A549 (cell line): ENCODE measurements around the gene ABCC1. TPM values are rescaled to one million over a fixed set of nuclear protein-coding genes. Genes with fewer than 3 reads are reported as not detected.
"Not testable (repeated sequence)": the region's sequence is repeated elsewhere in the genome, so short reads cannot be mapped to it uniquely, and the experiment has no call there.

Experiments
- ATAC-seq, 2 experiments: fragments of 200-7000 bp in 1 of 2; fragments of >200 bp in 1 of 2; cut with Nextera tagmentation in 1 of 2; cut with Tn5 transposase in 1 of 2; 3 replicates each; pipeline versions ENCODE4 v1.8.0 to v1.9.1; 2018 to 2020; ENCODE audit warnings: mild to moderate bottlenecking in 1 of 2, moderate library complexity in 1 of 2
- CTCF ChIA-PET: fragments of 300-600 bp; sonication (Branson Sonifier 250); formaldehyde crosslinking; extraction: SDS; loops from one replicate; lab custom pipeline; 2021; ENCODE audit warnings: antibody characterized with exemption, inconsistent platforms; lab: Yijun Ruan, JAX
- POLR2A ChIA-PET: fragments of 350-600 bp; formaldehyde crosslinking; extraction: SDS; loops from one replicate; lab custom pipeline; 2021; ENCODE audit warnings: antibody characterized with exemption, inconsistent platforms; lab: Yijun Ruan, JAX
- DNase-seq, 2 experiments: peaks; one replicate each; pipeline versions ENCODE4 v3.0.0 to v3.0.0-alpha.2; 2011 to 2016; ENCODE audit warnings: low read depth in 1 of 2, low spot score in 1 of 2
- FAIRE-seq: peaks from 2 replicates; lab custom pipeline; 2011; peaks lifted over from hg19 to GRCh38; lab: Jason Lieb, UNC
- H3K27ac ChIP-seq, 2 experiments: fragments of >200 bp; sonication (Bioruptor Twin); formaldehyde crosslinking; 3 replicates each; pipeline ENCODE4 v1.5.1; 2016 to 2017
- H3K4me1 ChIP-seq: fragments of >200 bp; sonication (Bioruptor Twin); formaldehyde crosslinking; 3 replicates; pipeline ENCODE4 v1.6.1; 2016
- H3K4me2 ChIP-seq: fragments of >200 bp; sonication (Bioruptor Twin); formaldehyde crosslinking; 3 replicates; pipeline ENCODE4 v1.6.1; 2016
- H3K4me3 ChIP-seq: fragments of >200 bp; sonication (Bioruptor Twin); formaldehyde crosslinking; 3 replicates; pipeline ENCODE4 v1.5.1; 2016
- H3K9me3 ChIP-seq: fragments of >200 bp; sonication (Bioruptor Twin); formaldehyde crosslinking; 3 replicates; pipeline ENCODE4 v1.6.1; 2016
- ATOH8 ChIP-seq: fragments of 250-450 bp; sonication (Bioruptor Pico); IDR thresholded peaks from 2 replicates; pipeline ENCODE4 v1.5.0; 2020; ENCODE audit warnings: low read depth, mild to moderate bottlenecking, moderate library complexity
- CHD2 ChIP-seq: fragments of 150-350 bp; IDR thresholded peaks from 2 replicates; pipeline ENCODE4 v1.6.1; 2014; ENCODE audit warnings: low read length; ENCODE audit not compliant: partially characterized antibody
- EP300 ChIP-seq, 2 experiments: fragments of >200 bp; sonication (Bioruptor Twin); formaldehyde crosslinking; IDR thresholded peaks; 2 replicates in 1 of 2; 3 replicates in 1 of 2; pipeline ENCODE4 v1.6.1; 2016 to 2017
- FOSL2 ChIP-seq, 2 experiments: fragments of 450-650 bp in 1 of 2; fragments of >200 bp in 1 of 2; sonication (Bioruptor Twin) in 1 of 2; formaldehyde crosslinking; IDR thresholded peaks; 2 replicates each; pipeline versions ENCODE4 v1.5.0 to v1.6.1; 2016 to 2020; ENCODE audit warnings: mild to moderate bottlenecking in 1 of 2, moderate library complexity in 1 of 2
- HOXB5 ChIP-seq: fragments of 250-450 bp; sonication (Bioruptor Pico); IDR thresholded peaks from 2 replicates; pipeline ENCODE4 v1.5.0; 2020; ENCODE audit warnings: mild to moderate bottlenecking, moderate library complexity
- JUNB ChIP-seq: fragments of >200 bp; sonication (Bioruptor Twin); formaldehyde crosslinking; IDR thresholded peaks from 2 replicates; pipeline ENCODE4 v1.6.1; 2016
- KDM1A ChIP-seq: fragments of 200-600 bp; sonication (generic); IDR thresholded peaks from 2 replicates; pipeline ENCODE4 v1.6.1; 2016; ENCODE audit warnings: low read depth, mild to moderate bottlenecking
- MYC ChIP-seq: IDR thresholded peaks from 2 replicates; pipeline ENCODE4 v1.6.1; 2012; ENCODE audit warnings: mild to moderate bottlenecking, inconsistent platforms, low read length, improper control_type of control experiment, borderline replicate concordance
- NPAS2 ChIP-seq: fragments of 250-450 bp; sonication (Bioruptor Pico); IDR thresholded peaks from 2 replicates; pipeline ENCODE4 v1.8.0; 2022; ENCODE audit warnings: mild to moderate bottlenecking, moderate library complexity, borderline replicate concordance
- PBX3 ChIP-seq: IDR thresholded peaks from 2 replicates; pipeline ENCODE4 v1.6.1; 2012
- POLR2A ChIP-seq: IDR thresholded peaks from 2 replicates; pipeline ENCODE4 v1.6.1; 2012; ENCODE audit warnings: mild to moderate bottlenecking, low read length
- RAD21 ChIP-seq, 2 experiments: fragments of >200 bp in 1 of 2; sonication (Bioruptor Twin) in 1 of 2; formaldehyde crosslinking in 1 of 2; IDR thresholded peaks in 1 of 2; conservative IDR thresholded peaks in 1 of 2; 2 replicates in 1 of 2; 3 replicates in 1 of 2; pipeline ENCODE4 v1.6.1; 2012 to 2018; ENCODE audit warnings: inconsistent platforms in 1 of 2
- RCOR1 ChIP-seq: fragments of 150-350 bp; IDR thresholded peaks from 2 replicates; pipeline ENCODE4 v1.6.1; 2014; ENCODE audit warnings: antibody characterized with exemption, low read length, low read depth
- REST ChIP-seq: fragments of 200-600 bp; sonication (generic); IDR thresholded peaks from 2 replicates; pipeline ENCODE4 v1.6.1; 2016; ENCODE audit warnings: antibody characterized with exemption, mild to moderate bottlenecking, moderate library complexity
- RFX5 ChIP-seq: fragments of 450-650 bp; IDR thresholded peaks from 2 replicates; pipeline ENCODE4 v1.7.1; 2014; ENCODE audit warnings: antibody characterized with exemption, mild to moderate bottlenecking, moderate library complexity
- RNF2 ChIP-seq: fragments of 200-600 bp; sonication (generic); IDR thresholded peaks from 2 replicates; pipeline ENCODE4 v1.6.1; 2016; ENCODE audit warnings: low read depth, mild to moderate bottlenecking, antibody characterized with exemption, moderate library complexity, borderline replicate concordance
- SREBF2 ChIP-seq: fragments of 450-650 bp; IDR thresholded peaks from 2 replicates; pipeline ENCODE4 v1.6.1; 2014; ENCODE audit warnings: mild to moderate bottlenecking, moderate library complexity
- TP53 ChIP-seq: fragments of 250-450 bp; sonication (Bioruptor Pico); IDR thresholded peaks from 2 replicates; pipeline ENCODE4 v1.5.0; 2021; ENCODE audit warnings: mild to moderate bottlenecking, moderate library complexity
- USF2 ChIP-seq: fragments of 450-650 bp; IDR thresholded peaks from 2 replicates; pipeline ENCODE4 v1.6.1; 2014; ENCODE audit warnings: antibody characterized with exemption
- WGBS: methylation state at CpG from one replicate; pipeline ENCODE4 v1.1.6; 2017; ENCODE audit errors: missing lambda C conversion rate; 5-methylcytosine and 5-hydroxymethylcytosine counted together
- polyA plus RNA-seq, 4 experiments: library from polyadenylated mRNA; depleted of rRNA in 3 of 4; stranded (reverse); fragments of >200 nt; fragmentation: RNase III in 1 of 4; extraction: RNeasy Plus Mini Kit Qiagen cat#74134 plus additional on column Dnase treatment in 1 of 4; gene quantifications; 2 replicates in 3 of 4; 3 replicates in 1 of 4; pipeline ENCODE4 v1.2.3, GENCODE V29; 2011 to 2017

ABCC1 gene
- polyA plus RNA-seq, 2 of the 4 experiments (the other 2 are of a cell fraction) = 56.5 to 93.8 TPM

GRCh38 chr16:16188827-16189226, 239.4 kb downstream of the ABCC1 start (continued):
- TF ChIP-seq RNF2 (no peak), EP300 (IDR thresholded peaks at IDR 0.05) (no peak), PBX3 (no peak), RAD21 (conservative IDR thresholded peaks at IDR 0.05 in 1 of 2, IDR thresholded peaks at IDR 0.05 in 1 of 2) (no peak), JUNB (no peak), CHD2 (no peak), FOSL2 (IDR thresholded peaks at IDR 0.05) (no peak), FOSL2 (CRISPR knock-in tag; IDR thresholded peaks at IDR 0.05) (no peak), ATOH8 (CRISPR knock-in tag) (no peak), TP53 (CRISPR knock-in tag) (no peak)

GRCh38 chr16:16189842-16190241, 240.4 kb downstream of the ABCC1 start:
- Histone ChIP-seq H3K4me2 (no peak overlapping the region), H3K27ac (no peak overlapping the region), H3K9me3 (no peaks in the 10 kb centered on the region), H3K4me1 (no peaks in the 10 kb centered on the region), H3K4me3 (no peak overlapping the region)
- ChIA-PET POLR2A (no interaction called here), CTCF (interaction anchor here (1.3 to 1.4 kb wide), 2 partner anchors 62 to 315 kb away, joined by 3 to 4 read pairs; no protein-coding TSS in a partner anchor)
- TF ChIP-seq POLR2A (no peak), NPAS2 (CRISPR knock-in tag) (no peak), KDM1A (no peak), REST (no peak), SREBF2 (no peak), HOXB5 (no peak), USF2 (no peak), MYC (no peak), RCOR1 (no peak), RFX5 (no peak)
- WGBS = 69% methylated on average over 8 of the region's 8 CpGs
- no peak for DNase-seq
- no peak for ATAC-seq
- no peak for FAIRE-seq

GRCh38 chr16:16190546-16190945, 241.1 kb downstream of the ABCC1 start:
- WGBS = 60% methylated on average over 3 of the region's 5 CpGs
- Histone ChIP-seq H3K9me3 (no peaks in the 10 kb centered on the region), H3K27ac (no peak overlapping the region), H3K4me3 (no peak overlapping the region), H3K4me2 (no peak overlapping the region), H3K4me1 (no peaks in the 10 kb centered on the region)
- ATAC-seq = no peak
- TF ChIP-seq JUNB (no peak), SREBF2 (no peak)
- no peak for DNase-seq
- ChIA-PET CTCF (interaction anchor here (0.7 to 1.4 kb wide), 4 partner anchors 63 to 426 kb away, joined by 3 to 4 read pairs (median 3); no protein-coding TSS in a partner anchor), POLR2A (no interaction called here)
- FAIRE-seq = no peak

- 71% methylated on average over 10 of the region's 12 CpGs for WGBS
- H3K4me1 ChIP-seq, H3K4me2 ChIP-seq, FAIRE-seq, H3K4me3 ChIP-seq, DNase-seq, POLR2A ChIA-PET, H3K9me3 ChIP-seq, H3K27ac ChIP-seq, ATAC-seq: not testable (repeated sequence)
- CTCF ChIA-PET = interaction anchor here (0.7 to 1.4 kb wide), 4 partner anchors 63 to 427 kb away, joined by 3 to 4 read pairs (median 3); no protein-coding TSS in a partner anchor
Observed at GRCh38 chr16:16190966-16191365, 241.6 kb downstream of the ABCC1 start.
